WTC11 (cell line): Measurements from ENCODE around the gene STAB2. TPM values are rescaled to one million over a fixed set of nuclear protein-coding genes. Genes with fewer than 3 reads are reported as not detected.

ENCODE experiments used
- ATAC-seq: fragments of 200-7000 bp; cut with Tn5 transposase; 2 replicates; pipeline ENCODE4 v1.10.0; 2021; ENCODE audit warnings: mild to moderate bottlenecking, moderate library complexity
- CTCF ChIA-PET: fragments of 300-600 bp; sonication (Branson Sonifier 250); formaldehyde crosslinking; loops from one replicate; lab custom pipeline; 2021; ENCODE audit warnings: antibody characterized with exemption; lab: Charles Lee
- POLR2A ChIA-PET: fragments of 350-600 bp; sonication (Branson Sonifier 250); formaldehyde crosslinking; loops from one replicate; lab custom pipeline; 2021; ENCODE audit warnings: antibody characterized with exemption; lab: Charles Lee
- DNase-seq: peaks from one replicate; pipeline ENCODE4 v3.0.0; 2021; ENCODE audit warnings: low spot score
- H3K27ac Mint-ChIP-seq: 2 replicates; pipeline ENCODE4 v1.8.0; 2021; ENCODE audit warnings: mixed read lengths
- H3K27me3 Mint-ChIP-seq: 2 replicates; pipeline ENCODE4 v1.8.0; 2021; ENCODE audit warnings: low read depth, mild to moderate bottlenecking, moderate library complexity, mixed read lengths
- H3K36me3 Mint-ChIP-seq: 2 replicates; pipeline ENCODE4 v1.8.0; 2021; ENCODE audit warnings: mixed read lengths
- H3K4me1 Mint-ChIP-seq: 2 replicates; pipeline ENCODE4 v1.8.0; 2022; ENCODE audit warnings: mixed read lengths
- H3K4me3 Mint-ChIP-seq: 2 replicates; pipeline ENCODE4 v1.8.0; 2021; ENCODE audit warnings: mild to moderate bottlenecking, moderate library complexity, mixed read lengths
- H3K9me3 Mint-ChIP-seq: 2 replicates; pipeline ENCODE4 v1.8.0; 2021; ENCODE audit warnings: mixed read lengths
- AR ChIP-seq: fragments of 250-450 bp; sonication (Bioruptor Pico); IDR thresholded peaks from 2 replicates; pipeline ENCODE4 v1.9.0; 2021; ENCODE audit warnings: mild to moderate bottlenecking
- ATF1 ChIP-seq: sonication (generic); formaldehyde crosslinking; IDR thresholded peaks from 2 replicates; pipeline ENCODE4 v1.8.1; 2023; ENCODE audit warnings: mild to moderate bottlenecking, moderate library complexity, missing genetic modification reagents
- CDX4 ChIP-seq: fragments of 250-450 bp; sonication (Bioruptor Pico); IDR thresholded peaks from 2 replicates; pipeline ENCODE4 v1.9.0; 2021; ENCODE audit warnings: moderate library complexity, mild to moderate bottlenecking, inconsistent platforms, borderline replicate concordance
- CTCF ChIP-seq: fragments of 200-600 bp; IDR thresholded peaks from 2 replicates; pipeline ENCODE4 v1.8.0; 2022; ENCODE audit warnings: antibody characterized with exemption
- ESRRA ChIP-seq: sonication (generic); formaldehyde crosslinking; IDR thresholded peaks from 2 replicates; pipeline ENCODE4 v1.8.1; 2022; ENCODE audit warnings: mild to moderate bottlenecking, missing genetic modification reagents, borderline replicate concordance
- FOXP1 ChIP-seq: sonication (generic); formaldehyde crosslinking; IDR thresholded peaks from 2 replicates; pipeline ENCODE4 v1.8.0; 2022; ENCODE audit warnings: missing genetic modification reagents, mild to moderate bottlenecking, moderate library complexity, borderline replicate concordance
- FOXP4 ChIP-seq: sonication (generic); formaldehyde crosslinking; IDR thresholded peaks from 2 replicates; pipeline ENCODE4 v1.8.0; 2022; ENCODE audit warnings: mild to moderate bottlenecking, missing genetic modification reagents
- MLX ChIP-seq: sonication (generic); formaldehyde crosslinking; IDR thresholded peaks from 2 replicates; pipeline ENCODE4 v1.8.1; 2023; ENCODE audit warnings: mild to moderate bottlenecking, missing genetic modification reagents, moderate library complexity
- MXD4 ChIP-seq: fragments of 250-450 bp; sonication (Bioruptor Pico); IDR thresholded peaks from 2 replicates; pipeline ENCODE4 v1.8.0; 2021; ENCODE audit warnings: mild to moderate bottlenecking, moderate library complexity, borderline replicate concordance
- NFE2L1 ChIP-seq: sonication (generic); formaldehyde crosslinking; IDR thresholded peaks from 2 replicates; pipeline ENCODE4 v1.8.1; 2023; ENCODE audit warnings: missing genetic modification reagents
- NFYB ChIP-seq: sonication (generic); formaldehyde crosslinking; conservative IDR thresholded peaks from 2 replicates; pipeline ENCODE4 v1.8.0; 2022; ENCODE audit warnings: low read depth, missing genetic modification reagents
- TEAD4 ChIP-seq: sonication (generic); formaldehyde crosslinking; IDR thresholded peaks from 2 replicates; pipeline ENCODE4 v1.8.0; 2022; ENCODE audit warnings: mild to moderate bottlenecking, missing genetic modification reagents
- ZBTB43 ChIP-seq: sonication (generic); formaldehyde crosslinking; IDR thresholded peaks from 2 replicates; pipeline ENCODE4 v1.8.1; 2023; ENCODE audit warnings: mild to moderate bottlenecking, missing genetic modification reagents
- ZMAT4 ChIP-seq: fragments of 250-450 bp; sonication (Bioruptor Pico); IDR thresholded peaks from 2 replicates; pipeline ENCODE4 v1.9.0; 2021; ENCODE audit warnings: mild to moderate bottlenecking
- ZNF121 ChIP-seq: sonication (generic); formaldehyde crosslinking; IDR thresholded peaks from 2 replicates; pipeline ENCODE4 v1.8.0; 2023; ENCODE audit warnings: missing genetic modification reagents
- ZNF263 ChIP-seq: sonication (generic); formaldehyde crosslinking; IDR thresholded peaks from 2 replicates; pipeline ENCODE4 v1.8.1; 2022; ENCODE audit warnings: low read depth, mild to moderate bottlenecking, moderate library complexity, missing genetic modification reagents
- ZNF396 ChIP-seq: fragments of 250-450 bp; sonication (Bioruptor Pico); IDR thresholded peaks from 2 replicates; pipeline ENCODE4 v1.8.0; 2021; ENCODE audit warnings: mild to moderate bottlenecking, moderate library complexity, borderline replicate concordance
- ZNF416 ChIP-seq: fragments of 250-450 bp; sonication (Bioruptor Pico); IDR thresholded peaks from 2 replicates; pipeline ENCODE4 v1.9.0; 2021; ENCODE audit warnings: mild to moderate bottlenecking, inconsistent platforms
- ZNF532 ChIP-seq: fragments of 250-450 bp; sonication (Bioruptor Pico); IDR thresholded peaks from 2 replicates; pipeline ENCODE4 v1.9.0; 2021; ENCODE audit warnings: mild to moderate bottlenecking, borderline replicate concordance
- ZNF671 ChIP-seq: fragments of 250-450 bp; sonication (Bioruptor Pico); IDR thresholded peaks from 2 replicates; pipeline ENCODE4 v1.8.0; 2021; ENCODE audit warnings: mild to moderate bottlenecking
- total RNA-seq: library from RNA; stranded (reverse); gene quantifications from 3 replicates; pipeline ENCODE4 v1.2.3, GENCODE V29; 2021

Gene STAB2
- total RNA-seq, 1 experiment from 2014 or later: 0.48 TPM

- DNase-seq: no peak
- Mint-ChIP-seq H3K4me1 (no peaks in the 10 kb centered on the region; the same call in 1 of the 2 replicates), H3K36me3 (no peaks in the 10 kb centered on the region), H3K27ac (no peak overlapping the region), H3K4me3 (no peak overlapping the region), H3K9me3 (no peaks in the 10 kb centered on the region), H3K27me3 (peaks cover 6% of the 10 kb centered on the region)
- POLR2A ChIA-PET: no interaction called here
- CTCF ChIA-PET: interaction anchor here (1.3 kb wide), 1 partner anchor 75 kb away, joined by 3 read pairs; no protein-coding TSS in a partner anchor
- no peak for TF ChIP-seq CDX4 (CRISPR knock-in tag)
- TF ChIP-seq ZNF671: no peak
- no peak for TF ChIP-seq CTCF
- no peak for TF ChIP-seq NFE2L1 (CRISPR knock-in tag)
- no peak for TF ChIP-seq ATF1 (CRISPR knock-in tag)
- TF ChIP-seq ZNF532 (CRISPR knock-in tag): no peak
- no peak for TF ChIP-seq ZNF396 (CRISPR knock-in tag)
- no peak for TF ChIP-seq ZNF263 (CRISPR knock-in tag)
- TF ChIP-seq ZMAT4: no peak
- ATAC-seq: no peak
Measured at GRCh38 chr12:103707446-103707845, 120.4 kb downstream of the STAB2 start.

- DNase-seq (no peak), ATAC-seq (no peak)
- POLR2A ChIA-PET: no interaction called here
- no peak overlapping the region for H3K27ac Mint-ChIP-seq
- no peaks in the 10 kb centered on the region for H3K9me3 Mint-ChIP-seq
- H3K4me3 Mint-ChIP-seq: no peak overlapping the region
- H3K27me3 Mint-ChIP-seq: peaks cover 6% of the 10 kb centered on the region
- no peaks in the 10 kb centered on the region for H3K36me3 Mint-ChIP-seq
- H3K4me1 Mint-ChIP-seq: no peaks in the 10 kb centered on the region; the same call in 1 of the 2 replicates
- CTCF ChIA-PET: no interaction called here
- no peak for TF ChIP-seq FOXP4 (CRISPR knock-in tag)
- no peak for TF ChIP-seq NFYB (CRISPR knock-in tag)
- TF ChIP-seq ZNF416 (CRISPR knock-in tag): no peak
- no peak for TF ChIP-seq MLX (CRISPR knock-in tag)
- TF ChIP-seq ZNF121: no peak
- TF ChIP-seq MXD4 (CRISPR knock-in tag): no peak
- no peak for TF ChIP-seq ESRRA (CRISPR knock-in tag)
- TF ChIP-seq AR (CRISPR knock-in tag): no peak
- no peak for TF ChIP-seq TEAD4
- TF ChIP-seq ZNF396 (CRISPR knock-in tag): no peak
- no peak for TF ChIP-seq ZBTB43 (CRISPR knock-in tag)
- TF ChIP-seq FOXP1 (CRISPR knock-in tag): no peak
Measured at GRCh38 chr12:103710544-103710943, 123.5 kb downstream of the STAB2 start.
